Small intestine (tissue), 16 donors: ENCODE measurements around the gene DPEP2. TPM values are rescaled to one million over a fixed set of nuclear protein-coding genes. Genes with fewer than 3 reads are reported as not detected.
"Not testable (repeated sequence)": the region's sequence is repeated elsewhere in the genome, so short reads cannot be mapped to it uniquely, and the experiment has no call there.

Experiments
- DNase-seq, 2 donors: peaks; one replicate each; pipeline versions ENCODE4 v3.0.0 to v3.0.0-alpha.2; 2013
- FAIRE-seq: peaks from 2 replicates; lab custom pipeline; 2012; peaks lifted over from hg19 to GRCh38; lab: Jason Lieb, UNC
- H3K27ac ChIP-seq, 3 donors: one replicate each; pipeline ENCODE4 v1.5.1; 2013; ENCODE audit warnings: low read length in 2 of 3, mild to moderate bottlenecking in 2 of 3, control low read depth in 1 of 3, inconsistent platforms in 1 of 3, low read depth in 1 of 3, moderate library complexity in 1 of 3
- H3K27me3 ChIP-seq, 3 donors: one replicate each; pipeline ENCODE4 v1.6.1; 2013; ENCODE audit warnings: low read length in 3 of 3, inconsistent platforms in 1 of 3; ENCODE audit not compliant: control insufficient read depth in 3 of 3, insufficient read depth in 3 of 3
- H3K36me3 ChIP-seq, 3 donors: one replicate each; pipeline ENCODE4 v1.6.1; 2013; ENCODE audit warnings: low read length in 3 of 3, inconsistent platforms in 1 of 3, low read depth in 1 of 3, mild to moderate bottlenecking in 1 of 3, moderate library complexity in 1 of 3; ENCODE audit not compliant: control insufficient read depth in 3 of 3, insufficient read depth in 2 of 3
- H3K4me1 ChIP-seq, 3 donors: one replicate each; pipeline ENCODE4 v1.6.1; 2013; ENCODE audit warnings: low read length in 2 of 3, inconsistent platforms in 1 of 3, low read depth in 1 of 3, mild to moderate bottlenecking in 1 of 3, moderate library complexity in 1 of 3; ENCODE audit not compliant: control insufficient read depth in 3 of 3, insufficient read depth in 2 of 3
- H3K4me3 ChIP-seq, 3 donors: one replicate each; pipeline ENCODE4 v1.5.1; 2013; ENCODE audit warnings: low read length in 3 of 3, control low read depth in 1 of 3, inconsistent platforms in 1 of 3, low read depth in 1 of 3, mild to moderate bottlenecking in 1 of 3, moderate library complexity in 1 of 3
- H3K9me3 ChIP-seq, 2 donors: one replicate each; pipeline ENCODE4 v1.6.1; 2013; ENCODE audit warnings: low read depth in 1 of 2, low read length in 1 of 2; ENCODE audit not compliant: control insufficient read depth in 2 of 2, insufficient read depth in 1 of 2
- WGBS, 3 donors: extraction: QIAGEN DNeasy Blood & Tissue Kit; methylation state at CpG; one replicate each; pipeline ENCODE4 v1.1.7; 2013; 5-methylcytosine and 5-hydroxymethylcytosine counted together
- long read RNA-seq, 10 donors: transcript quantifications; one replicate each; lab custom pipeline, GENCODE V29; 2026
- polyA plus RNA-seq, 4 donors: library from polyadenylated mRNA; stranded (reverse) in 3 of 4; unstranded in 1 of 4; fragments of 200-250 nt in 3 of 4; fragments of 120-200 nt in 1 of 4; gene quantifications; one replicate each; pipeline versions ENCODE4 v1.2.1 to v1.2.3, GENCODE V29; 2013
- donor health status: healthy with polysubstance abuse.
- donor health status: control.
- donor health status: control.
- donor health status: Bipolar disorder and iron deficiency.
- donor health status: healthy.

DPEP2 gene, protein sequence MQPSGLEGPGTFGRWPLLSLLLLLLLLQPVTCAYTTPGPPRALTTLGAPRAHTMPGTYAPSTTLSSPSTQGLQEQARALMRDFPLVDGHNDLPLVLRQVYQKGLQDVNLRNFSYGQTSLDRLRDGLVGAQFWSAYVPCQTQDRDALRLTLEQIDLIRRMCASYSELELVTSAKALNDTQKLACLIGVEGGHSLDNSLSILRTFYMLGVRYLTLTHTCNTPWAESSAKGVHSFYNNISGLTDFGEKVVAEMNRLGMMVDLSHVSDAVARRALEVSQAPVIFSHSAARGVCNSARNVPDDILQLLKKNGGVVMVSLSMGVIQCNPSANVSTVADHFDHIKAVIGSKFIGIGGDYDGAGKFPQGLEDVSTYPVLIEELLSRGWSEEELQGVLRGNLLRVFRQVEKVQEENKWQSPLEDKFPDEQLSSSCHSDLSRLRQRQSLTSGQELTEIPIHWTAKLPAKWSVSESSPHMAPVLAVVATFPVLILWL
- 1 to 10 TPM in 3 of 4 donors, not detected in 1; 1.4 to 4.1 (median 3.2) TPM for polyA plus RNA-seq
- long read RNA-seq, donor 1, result 0 reads
- long read RNA-seq, donor 2, result 0 reads
- long read RNA-seq, donor 3, result 0 reads
- long read RNA-seq, donor 4, result 0 reads
- long read RNA-seq, donor 5, result 0 reads
- long read RNA-seq, donor 6, result 0 reads
- long read RNA-seq, donor 7, result 0 reads
- long read RNA-seq, donor 8, result 0 reads
- long read RNA-seq, donor 9, result 0 reads
- long read RNA-seq, donor 10, result 0 reads

DNA sequence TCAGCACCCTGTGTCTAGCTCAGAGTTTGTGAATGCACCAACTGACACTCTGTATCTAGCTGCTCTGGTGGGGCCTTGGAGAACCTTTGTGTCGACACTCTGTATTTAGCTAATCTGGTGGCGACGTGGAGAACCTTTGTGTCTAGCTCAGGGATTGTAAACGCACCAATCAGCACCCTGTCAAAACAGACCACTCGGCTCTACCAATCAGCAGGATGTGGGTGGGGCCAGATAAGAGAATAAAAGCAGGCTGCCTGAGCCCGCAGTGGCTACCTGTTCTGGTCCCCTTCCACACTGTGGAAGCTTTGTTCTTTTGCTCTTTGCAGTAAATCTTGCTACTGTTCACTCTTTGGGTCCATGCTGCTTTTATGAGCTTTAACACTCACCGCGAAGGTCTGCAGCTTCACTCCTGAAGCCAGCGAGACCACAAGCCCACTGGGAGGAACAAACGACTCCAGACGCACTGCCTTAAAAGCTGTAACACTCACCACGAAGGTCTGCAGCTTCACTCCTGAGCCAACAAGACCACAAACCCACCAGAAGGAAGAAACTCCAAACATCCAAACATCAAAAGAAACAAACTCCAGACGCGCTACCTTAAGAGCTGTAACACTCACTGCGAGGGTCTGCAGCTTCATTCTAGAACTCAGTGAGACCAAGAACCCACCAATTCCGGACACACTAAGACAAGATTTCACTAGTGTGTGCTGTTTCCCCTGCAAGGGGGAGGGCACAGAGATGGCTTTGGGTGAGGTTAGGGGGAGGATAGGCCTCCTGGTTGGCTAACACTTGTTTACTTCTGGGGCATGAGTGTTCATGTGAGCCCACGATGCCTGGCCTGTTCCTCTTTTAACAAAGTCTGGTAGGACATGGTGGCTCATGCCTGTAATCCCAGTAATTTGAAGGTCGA is at the start of gene DPEP2:
TSS of gene DPEP2 (minus strand) at position 706 of the 910 bp plus-strand sequence. CDS start 6,272 bp downstream, outside the sequence.
- Histone ChIP-seq H3K27ac (peak within 1 kb of the TSS; percentile 4 to 80 (median 38)), H3K4me3 (peak within 1 kb of the TSS in 1 of 3 donors; percentile 14)
- not testable (repeated sequence) for H3K36me3 ChIP-seq, FAIRE-seq, H3K9me3 ChIP-seq, H3K4me1 ChIP-seq, H3K27me3 ChIP-seq
- WGBS, 3 donors, result 54 to 71% (median 64%) methylated on average over 18 of the region's 18 CpGs
- peak in 1 of 2 donors; percentile 19 for DNase-seq

GRCh38 chr16:68047987-68048386 is 48.7 kb upstream of the DPEP2 start:
- peaks cover 0 to 43% (median 2%) of the 10 kb centered on the region in 3 donors for H3K36me3 ChIP-seq
- H3K4me1 ChIP-seq, result no peaks in the 10 kb centered on the region
- no peak for DNase-seq
- no peaks in the 10 kb centered on the region for H3K9me3 ChIP-seq
- no peaks in the 10 kb centered on the region for H3K27me3 ChIP-seq
- no peak for FAIRE-seq
- H3K4me3 ChIP-seq, result no peak overlapping the region
- no peak overlapping the region for H3K27ac ChIP-seq
- 89 to 94% (median 94%) methylated on average over 2 of the region's 2 CpGs for WGBS, 3 donors

- DNase-seq (no peak), FAIRE-seq (no peak)
- Histone ChIP-seq H3K9me3 (no peaks in the 10 kb centered on the region), H3K27ac (no peak overlapping the region), H3K27me3 (no peaks in the 10 kb centered on the region), H3K4me1 (no peaks in the 10 kb centered on the region), H3K4me3 (no peak overlapping the region), H3K36me3 (peaks cover 0 to 36% (median 2%) of the 10 kb centered on the region in 3 donors)
- WGBS, 3 donors, result 80 to 95% (median 89%) methylated on average over 7 of the region's 7 CpGs
Observed at GRCh38 chr16:68046106-68046505, 46.8 kb upstream of the DPEP2 start.

GRCh38 chr16:68041783-68042182 is 42.5 kb upstream of the DPEP2 start:
- no peak overlapping the region for H3K4me3 ChIP-seq
- 88 to 98% (median 94%) methylated on average over 2 of the region's 2 CpGs for WGBS, 3 donors
- no peaks in the 10 kb centered on the region for H3K27me3 ChIP-seq
- H3K9me3 ChIP-seq, result no peaks in the 10 kb centered on the region
- no peak overlapping the region for H3K27ac ChIP-seq
- H3K4me1 ChIP-seq, result no peaks in the 10 kb centered on the region
- no peak for FAIRE-seq
- H3K36me3 ChIP-seq, result peaks cover 0 to 24% (median 2%) of the 10 kb centered on the region in 3 donors
- no peak for DNase-seq

GRCh38 chr16:68040506-68041288 is 41.4 kb upstream of the DPEP2 start:
- Histone ChIP-seq H3K36me3 (peaks cover 0 to 27% (median 2%) of the 10 kb centered on the region in 3 donors), H3K27me3 (no peaks in the 10 kb centered on the region), H3K27ac (no peak overlapping the region), H3K4me1 (no peaks in the 10 kb centered on the region), H3K4me3 (no peak overlapping the region), H3K9me3 (no peaks in the 10 kb centered on the region)
- 63 to 70% (median 68%) methylated on average over 14 of the region's 14 CpGs for WGBS, 3 donors
- DNase-seq (peak; percentile 80 to 86), FAIRE-seq (no peak)

DNA sequence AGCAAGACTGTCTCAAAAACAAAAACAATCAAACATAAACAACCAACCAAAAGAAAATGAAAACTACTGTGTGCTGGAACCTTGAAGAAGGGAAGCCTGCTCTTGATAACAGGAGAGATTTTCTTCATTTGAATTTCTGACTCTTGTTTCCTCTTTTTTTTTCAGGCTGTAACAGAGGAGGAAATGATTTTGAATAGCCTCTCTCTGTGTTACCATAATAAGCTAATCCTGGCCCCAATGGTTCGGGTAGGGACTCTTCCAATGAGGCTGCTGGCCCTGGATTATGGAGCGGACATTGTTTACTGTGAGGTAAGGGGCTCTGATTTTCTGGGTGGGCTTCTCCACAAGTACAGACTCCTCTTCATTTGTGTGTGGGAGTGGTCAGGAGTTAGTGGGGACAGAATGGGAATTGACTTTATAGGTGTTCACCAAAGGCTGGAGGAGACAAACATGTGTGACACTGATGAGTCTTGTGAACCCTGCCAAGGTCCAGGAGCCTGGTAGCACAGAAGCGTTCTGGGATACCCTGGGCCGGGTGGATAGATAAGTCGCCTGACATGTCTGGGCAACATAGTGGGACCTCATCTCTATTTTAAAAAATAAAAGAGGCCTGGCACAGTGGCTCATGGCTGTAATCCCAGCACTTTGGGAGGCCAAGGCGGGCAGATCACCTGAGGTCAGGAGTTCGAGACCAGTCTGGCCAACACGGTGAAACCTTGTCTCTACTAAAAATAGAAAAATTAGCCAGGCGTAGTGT is 38.7 kb upstream of the DPEP2 start:
- H3K36me3 ChIP-seq, result peaks cover 0 to 21% (median 0%) of the 10 kb centered on the region in 3 donors
- FAIRE-seq (no peak), DNase-seq (no peak)
- no peaks in the 10 kb centered on the region for H3K4me1 ChIP-seq
- WGBS, 3 donors, result 87 to 95% (median 90%) methylated on average over 9 of the region's 9 CpGs
- H3K27ac ChIP-seq, result peak overlapping the region in 1 of 3 donors; percentile 79
- H3K4me3 ChIP-seq, result no peak overlapping the region
- H3K27me3 ChIP-seq, result no peaks in the 10 kb centered on the region
- H3K9me3 ChIP-seq, result no peaks in the 10 kb centered on the region

DNA sequence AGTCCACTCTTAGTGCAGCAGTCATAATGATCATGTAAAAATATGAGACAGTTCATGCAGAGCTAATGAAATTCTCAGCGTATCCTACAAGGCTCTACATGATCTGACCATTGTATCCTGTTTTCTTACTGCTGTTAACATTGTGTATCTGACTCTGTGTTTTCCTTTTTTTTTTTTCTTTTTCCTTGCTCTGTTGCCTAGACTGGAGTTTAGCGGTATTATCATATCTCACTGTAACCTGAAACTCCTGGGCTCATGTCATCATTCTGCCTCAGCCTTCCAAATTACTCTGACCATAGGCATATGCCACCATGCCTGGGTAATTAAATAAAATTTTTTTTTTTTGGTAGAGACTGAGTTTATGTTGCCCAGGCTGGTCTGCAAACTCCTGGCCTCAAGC is 35.9 kb upstream of the DPEP2 start:
- 93 to 98% (median 93%) methylated on average over 2 of the region's 2 CpGs for WGBS, 3 donors
- H3K27me3 ChIP-seq, result no peaks in the 10 kb centered on the region
- no peak for DNase-seq
- FAIRE-seq, result no peak
- H3K4me3 ChIP-seq, result no peak overlapping the region
- no peaks in the 10 kb centered on the region for H3K9me3 ChIP-seq
- peaks cover 0 to 21% (median 0%) of the 10 kb centered on the region in 3 donors for H3K36me3 ChIP-seq
- H3K4me1 ChIP-seq, result no peaks in the 10 kb centered on the region
- H3K27ac ChIP-seq, result no peak overlapping the region
